TTC549 (cell line): Measurements from ENCODE around the gene DNAJB1.

ENCODE experiments used
- FAIRE-seq: peaks from 2 replicates; lab custom pipeline; 2012; peaks lifted over from hg19 to GRCh38; lab: Jason Lieb, UNC

Gene DNAJB1

DNA sequence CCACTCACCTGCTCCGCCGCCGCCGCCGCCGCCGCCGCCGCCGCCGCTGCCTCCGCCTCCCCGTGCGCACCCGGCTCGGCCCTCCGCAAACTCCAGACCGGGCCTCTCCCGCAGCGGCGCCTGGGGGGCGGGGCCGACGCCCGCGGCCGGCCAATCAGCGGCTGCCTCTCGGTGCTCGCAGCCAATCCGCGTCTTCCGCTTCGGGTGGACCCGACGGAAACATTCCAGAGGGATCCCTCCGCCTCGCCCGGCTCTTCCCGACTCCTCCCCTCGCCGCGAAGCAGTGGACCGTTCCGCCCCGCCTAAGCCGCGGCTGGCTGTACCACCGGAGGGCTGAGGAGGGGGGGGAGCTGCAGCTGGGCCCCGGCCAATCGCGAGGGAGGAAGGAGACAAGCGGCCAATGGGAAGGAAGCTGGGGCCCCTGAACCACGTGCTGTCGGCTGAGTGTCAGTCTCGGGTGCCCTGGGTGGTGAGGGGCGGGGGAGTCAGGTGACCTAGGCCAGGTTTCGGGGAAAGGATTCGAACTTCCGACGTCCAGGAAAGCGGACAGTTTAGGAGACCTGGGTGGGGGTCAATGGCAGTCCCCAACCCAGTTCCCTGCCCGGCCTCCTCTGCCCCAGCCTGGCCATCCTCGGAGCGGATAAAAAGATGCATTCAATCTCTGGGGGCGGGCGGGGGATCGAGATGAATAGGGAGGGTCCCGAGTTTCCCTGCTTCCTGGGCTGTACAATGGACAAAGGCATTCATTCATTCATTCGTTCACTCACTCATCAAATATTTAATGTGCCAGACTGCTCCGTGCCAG lies 22.0 kb downstream of the DNAJB1 start, which contains the start of gene GIPC1:
GIPC1 (minus strand) TSS at position 99 of the 805 bp plus-strand sequence. CDS start 13,151 bp downstream, outside the sequence.
- peak; percentile 92 for FAIRE-seq

- FAIRE-seq, result no peak
Observed at GRCh38 chr19:14495672-14496028, 22.5 kb downstream of the DNAJB1 start.

DNA sequence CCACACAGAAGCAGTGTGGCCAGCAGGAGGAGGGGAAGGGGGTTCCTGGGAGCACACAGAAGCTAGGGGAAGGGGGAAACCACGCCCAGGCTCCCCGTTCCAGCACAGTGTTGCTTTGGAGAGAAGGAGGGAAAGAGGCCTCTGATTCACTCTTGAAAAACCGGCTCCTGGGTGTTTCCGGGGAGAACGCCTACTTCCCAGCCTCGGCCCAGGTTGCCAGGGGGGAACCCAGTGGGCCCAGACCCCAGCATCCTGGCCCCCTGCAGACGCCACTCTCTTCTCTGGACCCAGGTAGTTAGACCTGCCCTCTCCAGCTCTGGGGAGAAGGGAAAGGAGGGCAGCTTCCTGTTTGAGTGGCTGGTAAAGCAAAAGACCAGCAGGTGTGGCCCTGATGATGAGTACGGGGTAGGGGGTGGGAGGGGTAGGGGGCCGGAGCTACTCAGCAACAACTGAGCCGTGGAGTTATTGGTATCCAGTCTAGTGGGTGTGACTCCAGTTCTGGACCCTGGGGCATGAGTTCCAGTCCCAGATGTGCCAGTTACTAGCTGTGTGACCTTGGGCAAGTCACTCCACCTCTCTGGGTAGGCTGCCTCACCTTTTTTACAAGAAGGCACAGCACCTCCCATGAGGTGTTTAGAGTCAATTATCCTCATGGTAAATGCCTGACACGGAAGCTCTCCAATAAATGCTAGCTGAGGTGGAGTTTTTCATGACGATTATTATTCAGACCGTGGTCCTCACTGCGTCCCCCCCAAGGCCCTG lies 23.1 kb downstream of the DNAJB1 start:
- no peak for FAIRE-seq

DNA sequence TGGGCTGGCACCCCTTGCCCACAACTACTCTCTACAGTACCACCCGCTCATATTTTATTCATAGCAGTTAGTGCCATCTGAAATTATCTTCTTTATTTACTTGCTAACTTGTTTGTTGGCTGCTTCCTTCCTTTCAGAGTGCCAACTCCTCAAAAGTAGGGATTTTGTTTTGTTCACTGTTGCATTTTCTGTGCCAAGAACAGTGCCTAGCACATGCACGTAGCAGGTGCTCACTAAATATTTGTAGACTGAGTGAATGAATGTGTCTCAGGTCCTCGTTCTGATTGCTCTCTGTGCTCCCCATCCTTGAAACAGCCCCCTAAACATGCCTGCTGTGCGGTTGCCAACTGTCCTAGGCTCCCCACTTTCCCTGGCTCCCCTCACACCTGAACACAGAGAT lies 23.8 kb downstream of the DNAJB1 start:
- FAIRE-seq, result no peak

- FAIRE-seq, result no peak
Observed at GRCh38 chr19:14492756-14493337, 25.4 kb downstream of the DNAJB1 start.

GRCh38 chr19:14487370-14488125 lies 30.6 kb downstream of the DNAJB1 start:
- FAIRE-seq, result no peak

DNA sequence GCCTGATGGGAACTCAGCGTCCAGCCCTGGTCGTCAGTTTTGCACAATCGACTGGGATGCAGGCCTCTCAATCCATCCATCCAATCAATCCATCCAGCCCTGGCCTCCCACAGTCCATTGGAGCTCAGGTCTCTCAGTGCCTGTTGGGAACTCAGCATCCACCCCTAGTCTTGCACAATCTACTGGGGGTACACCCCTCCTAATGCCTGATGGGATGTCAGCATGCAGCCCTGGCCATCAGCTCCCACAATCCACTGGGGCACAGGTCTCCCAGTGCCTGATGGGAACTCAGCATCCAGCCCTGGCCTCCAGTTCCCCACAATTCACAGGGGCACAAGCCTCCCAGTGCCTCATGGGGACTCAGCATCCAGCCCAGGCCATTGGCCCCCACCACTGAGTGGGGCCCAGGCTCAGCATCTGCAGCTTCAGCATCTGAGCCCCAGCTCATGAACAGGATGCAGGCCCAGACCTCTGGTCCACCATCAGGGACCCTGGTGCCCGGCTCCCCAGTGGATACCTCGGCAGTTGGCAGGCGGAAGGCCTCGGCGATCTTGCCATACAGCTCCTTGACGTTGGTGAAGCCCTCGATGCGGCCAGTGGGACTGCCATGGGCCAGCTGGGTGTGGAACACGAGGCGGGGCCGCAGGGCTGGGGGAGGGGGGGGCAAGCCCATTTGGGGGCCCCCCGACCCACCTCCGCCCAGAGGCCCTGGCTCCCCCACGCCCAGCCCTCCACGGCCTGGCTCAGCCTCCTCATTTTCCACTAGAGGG lies 35.8 kb downstream of the DNAJB1 start:
- no peak for FAIRE-seq

DNA sequence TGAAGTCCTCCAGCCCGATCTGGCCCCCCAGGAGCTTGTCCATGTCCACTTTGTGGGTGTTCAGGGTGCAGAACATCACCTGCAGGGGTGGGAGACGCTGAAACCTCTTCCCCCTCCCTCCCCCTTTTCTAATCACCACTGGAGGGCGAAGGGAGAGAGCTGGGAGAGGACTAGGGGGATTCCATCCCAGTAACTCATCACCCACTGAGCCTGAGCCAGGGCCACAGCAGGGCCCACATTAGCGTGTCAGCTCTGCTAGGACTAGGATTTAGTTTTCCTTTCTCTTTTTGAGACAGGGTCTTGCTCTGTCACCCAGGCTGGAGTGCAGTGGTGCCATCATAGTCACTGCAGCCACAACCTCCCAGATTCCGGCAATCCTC lies 37.5 kb downstream of the DNAJB1 start:
- FAIRE-seq, result no peak

DNA sequence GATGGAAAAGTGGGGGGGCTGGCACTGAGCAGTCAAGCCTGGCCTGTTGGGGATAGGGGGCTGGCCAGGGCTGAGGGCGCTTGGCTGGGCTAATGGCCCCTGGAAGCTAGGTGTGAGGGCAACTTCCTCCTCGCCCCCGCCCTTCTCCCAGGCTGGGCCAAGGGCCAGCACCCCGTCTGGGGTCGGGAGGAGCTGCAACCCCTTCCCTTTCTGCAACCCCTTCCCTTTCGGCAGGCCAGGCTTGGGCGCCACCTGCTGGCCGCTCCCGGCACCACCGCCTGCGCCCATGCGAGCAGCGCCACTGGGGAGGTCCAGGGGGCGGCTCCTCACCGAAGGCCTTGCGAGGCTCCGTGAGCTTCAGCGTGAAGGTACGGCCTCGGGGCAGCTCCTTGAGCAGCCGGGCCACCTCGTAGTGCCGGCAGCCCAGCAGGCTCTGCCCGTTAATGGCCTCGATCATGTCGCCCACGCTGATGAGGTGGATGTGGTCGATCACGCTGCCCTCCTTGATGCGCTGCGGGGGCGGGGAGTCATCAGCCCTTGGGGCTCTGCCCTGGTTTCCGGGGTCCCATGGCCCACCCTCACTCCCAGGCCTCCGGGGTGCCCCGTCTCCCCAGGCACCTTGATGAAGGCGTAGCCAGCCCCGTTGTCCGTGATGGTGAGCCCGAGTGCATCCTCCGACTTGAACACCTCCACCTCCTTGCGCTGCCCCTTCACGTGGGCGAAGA lies 38.1 kb downstream of the DNAJB1 start:
- no peak for FAIRE-seq

GRCh38 chr19:14479309-14479974 lies 38.8 kb downstream of the DNAJB1 start:
- no peak for FAIRE-seq

DNA sequence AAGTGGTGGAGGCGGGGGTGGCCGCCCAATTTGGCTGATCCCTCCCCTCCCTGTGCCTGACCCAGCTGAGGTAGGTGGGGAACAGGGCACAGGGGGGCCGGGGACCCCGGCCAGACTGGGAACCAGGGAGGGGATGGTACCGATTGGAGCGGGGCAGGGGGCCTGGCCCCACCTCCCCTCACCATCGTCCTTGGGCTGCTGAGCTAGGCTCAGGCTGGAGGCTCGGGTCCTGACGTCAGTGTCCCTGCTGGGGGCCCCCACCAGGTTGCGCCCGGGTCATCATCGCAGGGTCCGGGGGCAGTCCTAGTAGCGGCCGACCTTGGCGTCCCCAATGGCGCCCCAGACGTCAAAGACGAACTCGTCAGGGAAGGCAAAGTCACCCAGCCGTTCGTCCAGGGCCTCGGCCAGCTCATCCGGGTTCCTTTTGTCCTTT lies 40.1 kb downstream of the DNAJB1 start:
- no peak for FAIRE-seq

DNA sequence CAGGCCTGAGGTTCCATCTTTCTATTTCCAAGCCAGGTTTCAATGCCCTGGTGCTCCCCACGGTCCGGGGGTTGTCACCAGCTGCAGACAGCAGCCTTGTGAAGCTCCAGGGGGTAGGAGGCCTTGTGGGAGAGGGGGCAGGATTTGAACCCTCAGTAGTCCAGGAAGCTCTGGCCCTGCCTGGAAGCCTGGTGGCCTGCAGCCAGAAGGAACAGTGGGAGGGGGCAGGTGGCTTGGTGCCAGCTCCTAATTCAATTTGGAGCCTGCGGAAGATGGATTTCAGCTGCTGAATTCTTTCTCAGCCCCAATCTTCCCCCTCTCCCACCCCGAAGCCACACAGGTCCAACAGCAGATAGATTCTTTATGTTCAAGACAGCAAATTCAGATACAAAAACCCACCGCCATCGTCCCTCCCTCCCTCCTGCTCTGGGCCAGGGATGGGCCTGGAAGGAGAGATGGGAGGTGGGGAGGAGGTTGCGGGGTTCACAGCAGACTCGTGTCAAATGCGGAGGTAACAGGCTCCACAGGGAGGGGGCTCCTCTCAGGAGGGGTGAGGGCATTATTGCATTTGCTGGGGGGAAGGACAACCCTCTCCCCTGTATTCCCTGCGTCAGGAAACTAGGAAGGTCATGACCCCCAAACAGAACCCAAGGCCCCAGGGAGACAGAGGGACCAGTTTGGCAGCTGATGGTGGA lies 40.6 kb downstream of the DNAJB1 start:
- no peak for FAIRE-seq

DNA sequence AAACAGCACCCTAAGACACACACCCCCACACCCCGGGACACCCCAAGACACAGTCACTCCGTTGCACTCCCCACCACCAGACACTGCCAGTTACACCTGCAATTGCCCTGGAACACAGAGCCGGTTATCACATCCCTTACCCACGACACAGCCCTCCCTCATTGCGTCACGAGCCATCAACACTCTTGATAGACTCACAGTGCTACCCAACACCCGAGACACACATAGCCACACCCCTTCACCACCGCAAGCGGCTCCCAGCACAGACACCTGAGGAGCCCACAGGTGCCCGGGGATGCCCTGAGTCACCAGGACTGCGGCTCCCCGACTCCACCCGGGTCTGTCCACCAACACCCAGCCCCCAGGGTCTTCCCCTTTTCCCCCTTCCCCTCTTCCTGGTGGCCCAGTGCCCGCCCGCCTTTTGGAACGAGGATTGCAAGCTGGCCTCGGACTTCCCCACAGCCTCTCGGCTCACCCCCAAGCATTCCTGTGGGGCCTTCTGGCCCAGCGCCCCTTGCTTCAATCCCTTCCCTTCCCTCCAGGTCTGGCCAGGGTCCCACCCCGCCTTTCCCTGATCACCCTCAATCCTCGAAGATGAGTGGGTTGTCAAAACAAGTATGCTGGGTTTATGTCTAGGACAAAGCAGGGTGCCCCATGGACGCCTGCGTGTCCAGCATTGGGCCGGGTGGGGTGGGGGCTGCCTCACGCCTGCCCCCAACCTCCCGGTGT lies 41.4 kb downstream of the DNAJB1 start:
- FAIRE-seq, result no peak

DNA sequence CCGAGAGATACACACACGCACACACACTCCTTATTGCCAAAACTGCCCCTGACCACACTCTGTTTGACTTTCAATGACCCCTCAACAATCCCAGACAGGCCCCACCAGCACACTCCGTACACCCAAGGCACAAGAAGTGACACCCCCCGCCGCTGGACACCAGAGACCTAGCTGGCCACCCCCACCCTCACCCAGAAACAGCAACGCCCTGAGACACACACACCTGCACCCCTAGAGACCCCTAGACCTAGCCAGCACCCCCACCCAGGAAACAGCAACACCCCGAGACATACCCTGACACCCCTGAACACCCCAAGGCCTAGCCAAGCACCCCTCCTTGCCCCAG lies 41.9 kb downstream of the DNAJB1 start:
- FAIRE-seq, result no peak

DNA sequence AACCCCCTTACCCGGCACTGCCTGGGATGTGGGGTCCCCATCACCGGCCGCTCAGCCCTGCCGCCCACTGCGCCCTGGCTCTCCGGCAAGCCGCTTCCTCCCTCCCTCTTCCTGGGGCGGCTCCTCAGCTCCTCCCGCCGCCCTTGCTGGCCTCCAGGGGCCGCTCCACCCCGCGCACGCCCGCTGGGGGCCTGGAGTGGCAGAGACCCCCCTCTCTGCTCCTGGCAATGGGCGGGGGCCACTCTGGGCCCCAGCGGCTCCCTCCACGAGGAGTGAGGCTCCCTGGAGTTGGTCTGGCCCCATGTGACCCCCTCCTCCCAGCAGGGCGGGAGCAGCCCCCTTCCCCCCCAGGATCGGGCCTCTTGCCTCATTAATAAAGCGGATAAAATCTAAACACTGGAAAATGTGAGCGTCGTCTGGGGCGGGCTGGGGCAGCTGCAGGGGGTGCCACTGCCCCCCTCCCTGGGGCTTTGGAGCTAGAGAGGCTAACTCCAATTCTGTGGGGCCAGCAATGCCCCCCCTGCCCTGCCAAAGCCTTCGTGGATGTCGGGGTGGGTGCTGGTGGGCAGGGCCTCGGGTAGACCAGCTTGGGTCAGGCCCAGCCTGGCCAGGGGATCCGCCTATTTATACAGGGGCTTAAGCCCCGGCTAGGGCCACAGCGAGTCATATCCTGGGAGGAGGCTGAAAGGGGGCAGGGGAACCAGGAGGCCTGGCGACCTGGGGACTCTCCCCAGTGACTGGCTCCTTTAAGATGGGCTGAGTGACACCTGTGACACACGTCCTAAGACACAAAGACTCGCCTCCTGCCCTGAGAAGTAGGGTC lies 42.7 kb downstream of the DNAJB1 start, which contains the start of gene PTGER1:
PTGER1 (minus strand) TSS at position 104 of the 823 bp plus-strand sequence. CDS start 1,034 bp downstream, outside the sequence.
- FAIRE-seq, result no peak

GRCh38 chr19:14474827-14475226 lies 43.4 kb downstream of the DNAJB1 start:
- no peak for FAIRE-seq

DNA sequence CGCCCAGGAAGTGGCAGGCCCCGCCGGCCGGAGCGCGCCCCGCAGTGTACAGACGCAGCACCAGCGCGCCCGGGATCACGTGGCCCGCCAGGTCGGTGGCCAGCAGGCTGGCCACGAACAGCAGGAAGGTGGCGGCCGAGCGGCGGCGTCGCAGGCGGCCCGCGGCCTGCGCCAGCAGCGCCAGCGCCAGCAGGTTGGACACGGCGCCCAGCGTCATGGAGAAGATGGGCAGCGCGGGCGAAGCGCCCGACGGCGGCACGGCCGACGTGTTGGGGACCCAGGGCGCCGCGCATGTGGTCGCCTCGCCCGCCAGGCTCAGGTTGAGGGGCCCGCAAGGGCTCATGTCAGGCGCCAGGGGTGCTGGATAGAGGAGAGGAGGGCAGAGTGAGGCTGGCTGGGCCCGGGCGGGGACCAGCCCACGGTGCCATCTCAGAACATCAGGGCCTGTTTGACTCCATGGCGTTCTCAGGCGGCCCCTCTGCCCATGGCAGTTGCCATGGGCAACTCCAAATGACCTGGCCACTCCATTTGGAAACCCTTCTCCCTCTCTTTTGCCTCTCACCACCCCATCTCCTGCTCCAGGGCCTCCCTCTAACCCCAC lies 44.1 kb downstream of the DNAJB1 start:
- FAIRE-seq, result no peak
